ENCODE results near the gene CTXND2.
"Not testable (repeated sequence)": the region's sequence is repeated elsewhere in the genome, so short reads cannot be mapped to it uniquely, and the experiment has no call there.

The CTXND2 gene

GRCh38 chr1:150887018-150887417 lies at the start of gene CTXND2:
Gene CTXND2, plus strand, starts transcription at chr1:150887136. Its CDS starts 25,179 bp downstream, at chr1:150912315.
- H3K4me3 ChIP-seq (ENCODE audit: low read depth, low read length) = no peak within 1 kb of the TSS
- TF ChIP-seq, protein P1, sequence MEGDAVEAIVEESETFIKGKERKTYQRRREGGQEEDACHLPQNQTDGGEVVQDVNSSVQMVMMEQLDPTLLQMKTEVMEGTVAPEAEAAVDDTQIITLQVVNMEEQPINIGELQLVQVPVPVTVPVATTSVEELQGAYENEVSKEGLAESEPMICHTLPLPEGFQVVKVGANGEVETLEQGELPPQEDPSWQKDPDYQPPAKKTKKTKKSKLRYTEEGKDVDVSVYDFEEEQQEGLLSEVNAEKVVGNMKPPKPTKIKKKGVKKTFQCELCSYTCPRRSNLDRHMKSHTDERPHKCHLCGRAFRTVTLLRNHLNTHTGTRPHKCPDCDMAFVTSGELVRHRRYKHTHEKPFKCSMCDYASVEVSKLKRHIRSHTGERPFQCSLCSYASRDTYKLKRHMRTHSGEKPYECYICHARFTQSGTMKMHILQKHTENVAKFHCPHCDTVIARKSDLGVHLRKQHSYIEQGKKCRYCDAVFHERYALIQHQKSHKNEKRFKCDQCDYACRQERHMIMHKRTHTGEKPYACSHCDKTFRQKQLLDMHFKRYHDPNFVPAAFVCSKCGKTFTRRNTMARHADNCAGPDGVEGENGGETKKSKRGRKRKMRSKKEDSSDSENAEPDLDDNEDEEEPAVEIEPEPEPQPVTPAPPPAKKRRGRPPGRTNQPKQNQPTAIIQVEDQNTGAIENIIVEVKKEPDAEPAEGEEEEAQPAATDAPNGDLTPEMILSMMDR (IDR thresholded peaks at IDR 0.05; ENCODE audit: low read depth, low read length) = no peak
- TF ChIP-seq POLR2A (IDR thresholded peaks at IDR 0.05; ENCODE audit: extremely low read depth, insufficient read length) = no peak
- TF ChIP-seq, protein P2, sequence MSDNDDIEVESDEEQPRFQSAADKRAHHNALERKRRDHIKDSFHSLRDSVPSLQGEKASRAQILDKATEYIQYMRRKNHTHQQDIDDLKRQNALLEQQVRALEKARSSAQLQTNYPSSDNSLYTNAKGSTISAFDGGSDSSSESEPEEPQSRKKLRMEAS (IDR thresholded peaks at IDR 0.05; ENCODE audit: low read depth, low read length) = no peak
- no peak for TF ChIP-seq MYC (IDR thresholded peaks at IDR 0.05; ENCODE audit: low read depth, low read length)
- DNase-seq (ENCODE audit: low read depth) = no peak

GRCh38 chr1:150840850-150841249 lies 46.1 kb upstream of the CTXND2 start:
- DNase-seq (ENCODE audit: low read depth) = not testable (repeated sequence)

DNA sequence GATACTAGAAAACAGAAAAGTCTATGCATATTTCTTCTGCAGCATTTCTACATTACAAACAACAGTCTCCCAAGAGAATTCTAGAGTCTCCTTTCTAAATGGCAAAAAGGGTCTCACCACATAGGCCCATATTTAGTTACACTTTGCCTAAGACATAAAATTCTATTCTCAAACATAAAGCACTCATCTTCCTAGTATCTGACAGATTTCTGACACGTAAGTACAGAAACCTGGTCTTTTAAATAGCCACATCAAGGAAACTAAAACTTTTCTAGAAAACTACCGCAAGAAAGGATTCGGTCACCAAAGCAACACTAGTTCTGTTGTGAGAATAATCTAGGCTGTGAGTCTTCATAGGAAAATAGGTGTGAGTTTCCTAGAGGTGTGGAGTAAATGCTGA lies 45.3 kb upstream of the CTXND2 start:
- no peak for DNase-seq (ENCODE audit: low read depth)
- no peak for TF ChIP-seq MYC (IDR thresholded peaks at IDR 0.05; ENCODE audit: low read depth, low read length)
- TF ChIP-seq, protein P1 (IDR thresholded peaks at IDR 0.05; ENCODE audit: low read depth, low read length) = no peak
- TF ChIP-seq, protein P2 (IDR thresholded peaks at IDR 0.05; ENCODE audit: low read depth, low read length) = no peak
- TF ChIP-seq POLR2A (IDR thresholded peaks at IDR 0.05; ENCODE audit: extremely low read depth, insufficient read length) = no peak
- H3K4me3 ChIP-seq (ENCODE audit: low read depth, low read length) = no peak overlapping the region

More at GRCh38 chr1:150840850-150841249, 46.1 kb upstream of the CTXND2 start:
- not testable (repeated sequence) for H3K4me3 ChIP-seq (ENCODE audit: low read depth, low read length)

GRCh38 chr1:150842343-150842742 lies 44.6 kb upstream of the CTXND2 start:
- DNase-seq (ENCODE audit: low read depth) = no peak
- no peak overlapping the region for H3K4me3 ChIP-seq (ENCODE audit: low read depth, low read length)
- TF ChIP-seq, protein P1 (IDR thresholded peaks at IDR 0.05; ENCODE audit: low read depth, low read length) = no peak
- TF ChIP-seq POLR2A (IDR thresholded peaks at IDR 0.05; ENCODE audit: extremely low read depth, insufficient read length) (no peak), MYC (IDR thresholded peaks at IDR 0.05; ENCODE audit: low read depth, low read length) (no peak)
- TF ChIP-seq, protein P2 (IDR thresholded peaks at IDR 0.05; ENCODE audit: low read depth, low read length) = no peak

- no peak for TF ChIP-seq POLR2A (IDR thresholded peaks at IDR 0.05; ENCODE audit: extremely low read depth, insufficient read length)
- TF ChIP-seq, protein P1 (IDR thresholded peaks at IDR 0.05; ENCODE audit: low read depth, low read length) = no peak
- TF ChIP-seq MYC (IDR thresholded peaks at IDR 0.05; ENCODE audit: low read depth, low read length) = no peak
- TF ChIP-seq, protein P2 (IDR thresholded peaks at IDR 0.05; ENCODE audit: low read depth, low read length) = no peak
- no peak overlapping the region for H3K4me3 ChIP-seq (ENCODE audit: low read depth, low read length)
- DNase-seq (ENCODE audit: low read depth) = no peak
Measured at GRCh38 chr1:150842964-150843363, 44.0 kb upstream of the CTXND2 start.

- TF ChIP-seq, protein P1 (IDR thresholded peaks at IDR 0.05; ENCODE audit: low read depth, low read length) = no peak
- TF ChIP-seq, protein P2 (IDR thresholded peaks at IDR 0.05; ENCODE audit: low read depth, low read length) = no peak
- TF ChIP-seq POLR2A (IDR thresholded peaks at IDR 0.05; ENCODE audit: extremely low read depth, insufficient read length) (no peak), MYC (IDR thresholded peaks at IDR 0.05; ENCODE audit: low read depth, low read length) (no peak)
- H3K4me3 ChIP-seq (ENCODE audit: low read depth, low read length) = no peak overlapping the region
- DNase-seq (ENCODE audit: low read depth) = no peak
Measured at GRCh38 chr1:150843474-150843873, 43.5 kb upstream of the CTXND2 start.

All from NB4 (cell line).